ENCODE data around the gene LEKR1. TPM values are rescaled to one million over a fixed set of nuclear protein-coding genes. Genes with fewer than 3 reads are reported as not detected.

LEKR1 gene
- total and polyA plus RNA-seq, 9 of the 15 experiments (the other 6 are each of a cell fraction or from before 2014, with no cell fraction given): 0.76 to 1.8 (median 1.2) TPM

DNA sequence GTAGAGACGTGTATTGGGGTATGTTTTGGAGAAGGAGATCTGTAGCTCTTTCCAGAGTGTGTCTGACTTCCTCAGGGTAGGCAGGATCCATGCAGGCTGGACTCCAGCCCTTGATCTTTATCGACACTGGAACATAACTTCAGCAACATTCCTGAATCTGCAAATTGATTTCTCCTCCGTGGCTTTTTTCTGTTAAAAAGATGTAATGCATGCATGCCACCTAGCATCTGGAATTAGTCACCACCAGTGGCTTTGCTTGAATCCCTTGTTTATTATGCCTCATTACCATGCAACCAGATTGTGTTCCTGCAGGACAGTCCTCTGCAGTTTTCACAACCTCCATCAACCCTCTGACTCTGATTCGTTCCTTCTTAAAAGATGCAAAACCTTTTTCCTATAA is 247.7 kb downstream of the LEKR1 start:
- Histone ChIP-seq H2AFZ (ENCODE audit: low read depth, low read length) (peak overlapping the region; percentile 43; the same call in 1 of the 2 replicates), H3K27me3 (ENCODE audit: control insufficient read depth in 2 of 2, insufficient read depth in 2 of 2, low read length in 2 of 2) (no peaks in the 10 kb centered on the region), H3K9ac (ENCODE audit: insufficient read depth in 1 of 2, low read depth in 2 of 2, low read length in 2 of 2) (no peak overlapping the region), H3K27ac (ENCODE audit: extremely low read depth, low read depth, low read length) (no peak overlapping the region), H3K36me3 (ENCODE audit: control insufficient read depth, insufficient read depth, low read length) (no peaks in the 10 kb centered on the region), H3K4me1 (replicated peaks in 1 of 2; ENCODE audit: control insufficient read depth in 2 of 2, insufficient read depth in 2 of 2, low read length in 2 of 2) (no peaks in the 10 kb centered on the region; a peak in 1 of 5 replicates), H3K79me2 (ENCODE audit: control insufficient read depth, insufficient read depth, low read length) (no peaks in the 10 kb centered on the region), H3K4me3 (no peak overlapping the region), H3K4me2 (ENCODE audit: insufficient read depth, low read length) (no peak overlapping the region), H4K20me1 (replicated peaks; ENCODE audit: control insufficient read depth, insufficient read depth, low read length) (no peaks in the 10 kb centered on the region), H3K9me1 (ENCODE audit: control insufficient read depth, insufficient read depth, low read length) (no peaks in the 10 kb centered on the region), H3K9me3 (replicated peaks; ENCODE audit: control insufficient read depth, insufficient read depth, low read depth, low read length) (no peaks in the 10 kb centered on the region)
- FAIRE-seq (no peak), DNase-seq (ENCODE audit: extremely low read depth in 1 of 4, low spot score in 3 of 4) (no peak), ATAC-seq (no peak)
- intact Hi-C loops (cut with micrococcal nuclease): no loop called here
- WGBS (ENCODE audit: insufficient coverage, low coverage, missing lambda C conversion rate): 9% methylated on average over 4 of the region's 4 CpGs
- no peak for TF ChIP-seq STAG1 (CRISPR knock-in tag; IDR thresholded peaks at IDR 0.05; ENCODE audit: borderline replicate concordance)
- TF ChIP-seq E2F1 (CRISPR knock-in tag; IDR thresholded peaks at IDR 0.05): no peak
- TF ChIP-seq RFX1 (IDR thresholded peaks at IDR 0.05): no peak
- TF ChIP-seq, protein P1, sequence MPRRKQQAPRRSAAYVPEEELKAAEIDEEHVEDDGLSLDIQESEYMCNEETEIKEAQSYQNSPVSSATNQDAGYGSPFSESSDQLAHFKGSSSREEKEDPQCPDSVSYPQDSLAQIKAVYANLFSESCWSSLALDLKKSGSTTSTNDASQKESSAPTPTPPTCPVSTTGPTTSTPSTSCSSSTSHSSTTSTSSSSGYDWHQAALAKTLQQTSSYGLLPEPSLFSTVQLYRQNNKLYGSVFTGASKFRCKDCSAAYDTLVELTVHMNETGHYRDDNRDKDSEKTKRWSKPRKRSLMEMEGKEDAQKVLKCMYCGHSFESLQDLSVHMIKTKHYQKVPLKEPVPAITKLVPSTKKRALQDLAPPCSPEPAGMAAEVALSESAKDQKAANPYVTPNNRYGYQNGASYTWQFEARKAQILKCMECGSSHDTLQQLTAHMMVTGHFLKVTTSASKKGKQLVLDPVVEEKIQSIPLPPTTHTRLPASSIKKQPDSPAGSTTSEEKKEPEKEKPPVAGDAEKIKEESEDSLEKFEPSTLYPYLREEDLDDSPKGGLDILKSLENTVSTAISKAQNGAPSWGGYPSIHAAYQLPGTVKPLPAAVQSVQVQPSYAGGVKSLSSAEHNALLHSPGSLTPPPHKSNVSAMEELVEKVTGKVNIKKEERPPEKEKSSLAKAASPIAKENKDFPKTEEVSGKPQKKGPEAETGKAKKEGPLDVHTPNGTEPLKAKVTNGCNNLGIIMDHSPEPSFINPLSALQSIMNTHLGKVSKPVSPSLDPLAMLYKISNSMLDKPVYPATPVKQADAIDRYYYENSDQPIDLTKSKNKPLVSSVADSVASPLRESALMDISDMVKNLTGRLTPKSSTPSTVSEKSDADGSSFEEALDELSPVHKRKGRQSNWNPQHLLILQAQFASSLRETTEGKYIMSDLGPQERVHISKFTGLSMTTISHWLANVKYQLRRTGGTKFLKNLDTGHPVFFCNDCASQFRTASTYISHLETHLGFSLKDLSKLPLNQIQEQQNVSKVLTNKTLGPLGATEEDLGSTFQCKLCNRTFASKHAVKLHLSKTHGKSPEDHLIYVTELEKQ (CRISPR knock-in tag; IDR thresholded peaks at IDR 0.05): no peak
- TF ChIP-seq U2AF1 (optimal IDR thresholded peaks at IDR 0.05; ENCODE audit: low read depth, low read length): no peak
- ChIA-PET POLR2A (interaction anchor here (0.5 kb wide), 1 partner anchor 308 kb away, joined by 3 read pairs; no protein-coding TSS in a partner anchor), CTCF (ENCODE audit: low intra/inter-chr PET ratio) (no interaction called here)
- no TSS peak for BruUV-seq (replicated peaks)
- in situ Hi-C loops (cut with MboI): no loop called here

All from K562 (cell line).